OCI-LY3 (cell line): ENCODE measurements around the gene KAT8.

Source experiments
- CTCF ChIP-seq: fragments of 200-600, 300-600 bp; sonication (generic); IDR thresholded peaks from 2 replicates; pipeline ENCODE4 v1.5.1; 2014; ENCODE audit warnings: antibody characterized with exemption, low read length, low read depth
- EZH2phosphoT487 ChIP-seq: fragments of 200-600 bp; shearing (Covaris generic); IDR thresholded peaks from 2 replicates; pipeline ENCODE4 v1.6.1; 2018; ENCODE audit warnings: antibody characterized with exemption, mixed run types, low read depth

GRCh38 chr16:31134625-31135534, 17.4 kb downstream of the KAT8 start:
- TF ChIP-seq CTCF (no peak), EZH2phosphoT487 (no peak)
